Duodenal mucosa (tissue), 2 donors: ENCODE measurements around the gene TTLL5.

Experiments used
- H3K27ac ChIP-seq: one replicate; pipeline ENCODE4 v1.7.0; 2013; ENCODE audit warnings: low read depth, low read length
- H3K27me3 ChIP-seq, 2 donors: one replicate each; pipeline ENCODE4 v1.7.0; 2013; ENCODE audit warnings: low read length in 2 of 2, control low read depth in 1 of 2; ENCODE audit not compliant: insufficient read depth in 2 of 2, control insufficient read depth in 1 of 2
- H3K36me3 ChIP-seq, 2 donors: one replicate each; pipeline ENCODE4 v1.7.0; 2013; ENCODE audit warnings: low read length in 2 of 2, control low read depth in 1 of 2; ENCODE audit not compliant: insufficient read depth in 2 of 2, control insufficient read depth in 1 of 2
- H3K4me1 ChIP-seq, 2 donors: one replicate each; pipeline ENCODE4 v1.7.0; 2013; ENCODE audit warnings: low read length in 2 of 2, control low read depth in 1 of 2; ENCODE audit not compliant: insufficient read depth in 2 of 2, control insufficient read depth in 1 of 2
- H3K4me3 ChIP-seq, 2 donors: one replicate each; pipeline ENCODE4 v1.7.0; 2013; ENCODE audit warnings: low read length in 2 of 2, low read depth in 1 of 2
- H3K9ac ChIP-seq, 2 donors: one replicate each; pipeline ENCODE4 v1.7.0; 2013; ENCODE audit warnings: low read length in 2 of 2, low read depth in 1 of 2
- H3K9me3 ChIP-seq, 2 donors: one replicate each; pipeline ENCODE4 v1.7.0; 2013; ENCODE audit warnings: low read length in 2 of 2, control low read depth in 1 of 2; ENCODE audit not compliant: control insufficient read depth in 1 of 2

Gene TTLL5

GRCh38 chr14:75660630-75661498 lies at the start of gene TTLL5, which contains the start of gene ERG28:
TTLL5 (plus strand) TSS chr14:75661246; CDS start chr14:75663150, 1,904 bp downstream.
ERG28 (minus strand) TSS chr14:75660876; CDS start chr14:75657502, 3,374 bp downstream.
- H3K9me3 ChIP-seq, result no peaks in the 10 kb centered on the region
- H3K4me3 ChIP-seq, result peak within 1 kb of the TSS; percentile 79 to 82
- peak within 1 kb of the TSS; percentile 74 to 82 for H3K9ac ChIP-seq
- peak within 1 kb of the TSS; percentile 84 for H3K27ac ChIP-seq
- H3K4me1 ChIP-seq, result peaks cover 10 to 15% of the 10 kb centered on the region in 2 donors
- H3K36me3 ChIP-seq, result peaks cover 0 to 22% of the 10 kb centered on the region in 2 donors
- no peaks in the 10 kb centered on the region for H3K27me3 ChIP-seq

- Histone ChIP-seq H3K36me3 (no peaks in the 10 kb centered on the region), H3K4me1 (peaks cover 4 to 11% of the 10 kb centered on the region in 2 donors), H3K27ac (no peak overlapping the region), H3K9me3 (no peaks in the 10 kb centered on the region), H3K9ac (no peak overlapping the region), H3K27me3 (no peaks in the 10 kb centered on the region), H3K4me3 (no peak overlapping the region)
Measured at GRCh38 chr14:75612157-75612556, 48.9 kb upstream of the TTLL5 start.

- Histone ChIP-seq H3K4me1 (peaks cover 4 to 11% of the 10 kb centered on the region in 2 donors), H3K36me3 (no peaks in the 10 kb centered on the region), H3K9me3 (no peaks in the 10 kb centered on the region), H3K9ac (no peak overlapping the region), H3K4me3 (no peak overlapping the region), H3K27me3 (no peaks in the 10 kb centered on the region), H3K27ac (no peak overlapping the region)
Measured at GRCh38 chr14:75614179-75614578, 46.9 kb upstream of the TTLL5 start.

GRCh38 chr14:75615200-75615599 lies 45.8 kb upstream of the TTLL5 start:
- no peaks in the 10 kb centered on the region for H3K9me3 ChIP-seq
- no peaks in the 10 kb centered on the region for H3K36me3 ChIP-seq
- no peak overlapping the region for H3K27ac ChIP-seq
- H3K4me3 ChIP-seq, result no peak overlapping the region
- peaks cover 13 to 17% of the 10 kb centered on the region in 2 donors for H3K4me1 ChIP-seq
- no peak overlapping the region for H3K9ac ChIP-seq
- H3K27me3 ChIP-seq, result no peaks in the 10 kb centered on the region

GRCh38 chr14:75619548-75619947 lies 41.5 kb upstream of the TTLL5 start:
- H3K9me3 ChIP-seq, result no peaks in the 10 kb centered on the region
- peaks cover 29 to 30% of the 10 kb centered on the region in 2 donors for H3K4me1 ChIP-seq
- no peaks in the 10 kb centered on the region for H3K36me3 ChIP-seq
- no peaks in the 10 kb centered on the region for H3K27me3 ChIP-seq
- H3K9ac ChIP-seq, result no peak overlapping the region
- no peak overlapping the region for H3K4me3 ChIP-seq
- no peak overlapping the region for H3K27ac ChIP-seq

- H3K4me1 ChIP-seq, result peaks cover 26 to 41% of the 10 kb centered on the region in 2 donors
- H3K9ac ChIP-seq, result no peak overlapping the region
- no peaks in the 10 kb centered on the region for H3K36me3 ChIP-seq
- no peaks in the 10 kb centered on the region for H3K27me3 ChIP-seq
- no peak overlapping the region for H3K27ac ChIP-seq
- H3K9me3 ChIP-seq, result no peaks in the 10 kb centered on the region
- H3K4me3 ChIP-seq, result no peak overlapping the region
Measured at GRCh38 chr14:75625034-75625433, 36.0 kb upstream of the TTLL5 start.

- Histone ChIP-seq H3K36me3 (no peaks in the 10 kb centered on the region), H3K27me3 (no peaks in the 10 kb centered on the region), H3K9ac (no peak overlapping the region), H3K27ac (no peak overlapping the region), H3K4me1 (peaks cover 14 to 38% of the 10 kb centered on the region in 2 donors), H3K4me3 (no peak overlapping the region), H3K9me3 (no peaks in the 10 kb centered on the region)
Measured at GRCh38 chr14:75626396-75626795, 34.6 kb upstream of the TTLL5 start.

- H3K9me3 ChIP-seq, result no peaks in the 10 kb centered on the region
- no peak overlapping the region for H3K4me3 ChIP-seq
- H3K27ac ChIP-seq, result no peak overlapping the region
- H3K4me1 ChIP-seq, result peaks cover 9 to 40% of the 10 kb centered on the region in 2 donors
- no peak overlapping the region for H3K9ac ChIP-seq
- H3K36me3 ChIP-seq, result peaks cover 0 to 3% of the 10 kb centered on the region in 2 donors
- no peaks in the 10 kb centered on the region for H3K27me3 ChIP-seq
Measured at GRCh38 chr14:75626863-75627262, 34.2 kb upstream of the TTLL5 start.

GRCh38 chr14:75627406-75627805 lies 33.6 kb upstream of the TTLL5 start:
- Histone ChIP-seq H3K36me3 (peaks cover 0 to 3% of the 10 kb centered on the region in 2 donors), H3K9ac (no peak overlapping the region), H3K4me3 (no peak overlapping the region), H3K27ac (no peak overlapping the region), H3K27me3 (no peaks in the 10 kb centered on the region), H3K4me1 (peaks cover 4 to 35% of the 10 kb centered on the region in 2 donors), H3K9me3 (no peaks in the 10 kb centered on the region)

GRCh38 chr14:75628816-75629215 lies 32.2 kb upstream of the TTLL5 start:
- no peaks in the 10 kb centered on the region for H3K9me3 ChIP-seq
- H3K4me1 ChIP-seq, result peaks cover 3 to 33% of the 10 kb centered on the region in 2 donors
- no peak overlapping the region for H3K4me3 ChIP-seq
- peaks cover 0 to 3% of the 10 kb centered on the region in 2 donors for H3K36me3 ChIP-seq
- no peaks in the 10 kb centered on the region for H3K27me3 ChIP-seq
- no peak overlapping the region for H3K27ac ChIP-seq
- H3K9ac ChIP-seq, result no peak overlapping the region
